Osteoblast (primary cell): ENCODE results near the gene HS6ST3. TPM values are rescaled to one million over a fixed set of nuclear protein-coding genes. Genes with fewer than 3 reads are reported as not detected.

Experiments used
- DNase-seq: peaks from one replicate; pipeline ENCODE4 v3.0.0; 2011; ENCODE audit warnings: low spot score, mixed read lengths; ENCODE audit not compliant: insufficient read length; ENCODE audit errors: missing footprints
- H2AFZ ChIP-seq: 2 replicates; pipeline ENCODE4 v1.6.0; 2011; ENCODE audit warnings: mild to moderate bottlenecking, low read length
- H3K27ac ChIP-seq: 2 replicates; pipeline ENCODE4 v1.5.1; 2011; ENCODE audit warnings: mild to moderate bottlenecking, low read depth, low read length, moderate library complexity
- H3K27me3 ChIP-seq: 2 replicates; pipeline ENCODE4 v1.6.0; 2012; ENCODE audit warnings: mild to moderate bottlenecking, control low read depth, inconsistent platforms, low read length, moderate library complexity; ENCODE audit not compliant: insufficient read depth
- H3K36me3 ChIP-seq: 2 replicates; pipeline ENCODE4 v1.5.1; 2011; ENCODE audit warnings: mild to moderate bottlenecking, low read length, control low read depth, moderate library complexity; ENCODE audit not compliant: insufficient read depth
- H3K4me1 ChIP-seq: 2 replicates; pipeline ENCODE4 v1.5.1; 2011; ENCODE audit warnings: mild to moderate bottlenecking, low read length, control low read depth, moderate library complexity; ENCODE audit not compliant: insufficient read depth
- H3K4me2 ChIP-seq: 2 replicates; pipeline ENCODE4 v1.6.0; 2011; ENCODE audit warnings: mild to moderate bottlenecking, low read length; ENCODE audit not compliant: insufficient read depth
- H3K4me3 ChIP-seq: fragments of 200-600 bp; sonication (generic); 3 replicates; pipeline ENCODE4 v1.5.1; 2012; ENCODE audit warnings: mild to moderate bottlenecking, low read length, inconsistent platforms; ENCODE audit not compliant: insufficient read depth
- H3K79me2 ChIP-seq: 2 replicates; pipeline ENCODE4 v1.6.0; 2012; ENCODE audit warnings: mild to moderate bottlenecking, low read length, control low read depth, inconsistent platforms; ENCODE audit not compliant: insufficient read depth
- H3K9me3 ChIP-seq: 2 replicates; pipeline ENCODE4 v1.5.1; 2011; ENCODE audit warnings: low read depth, low read length, control low read depth
- H4K20me1 ChIP-seq: 2 replicates; pipeline ENCODE4 v1.6.0; 2012; ENCODE audit warnings: mild to moderate bottlenecking, low read length, control low read depth; ENCODE audit not compliant: insufficient read depth
- CTCF ChIP-seq: IDR thresholded peaks from 2 replicates; pipeline ENCODE4 v1.5.1; 2011; ENCODE audit warnings: mild to moderate bottlenecking, low read depth, low read length, moderate library complexity; ENCODE audit errors: extremely low read depth
- total RNA-seq: library from RNA; depleted of rRNA; stranded (reverse); fragments of >200 nt; gene quantifications from 2 replicates; pipeline ENCODE4 v1.2.3, GENCODE V29; 2012

Gene HS6ST3
- total RNA-seq, 1 donor = not detected

- H3K79me2 ChIP-seq = no peaks in the 10 kb centered on the region
- H2AFZ ChIP-seq = no peak overlapping the region
- H3K36me3 ChIP-seq = no peaks in the 10 kb centered on the region
- H4K20me1 ChIP-seq = no peaks in the 10 kb centered on the region
- no peak overlapping the region for H3K27ac ChIP-seq
- H3K4me2 ChIP-seq = no peak overlapping the region
- no peaks in the 10 kb centered on the region for H3K4me1 ChIP-seq
- no peak overlapping the region for H3K4me3 ChIP-seq
- H3K27me3 ChIP-seq = no peaks in the 10 kb centered on the region
- TF ChIP-seq CTCF = no peak
- no peaks in the 10 kb centered on the region for H3K9me3 ChIP-seq
- DNase-seq = no peak
These were observed 539.4 kb downstream of the HS6ST3 start for GRCh38 chr13:96629331-96629730.

GRCh38 chr13:96632536-96633320 is 542.8 kb downstream of the HS6ST3 start:
- Histone ChIP-seq H3K27ac (no peak overlapping the region), H3K79me2 (no peaks in the 10 kb centered on the region), H3K4me1 (no peaks in the 10 kb centered on the region), H3K4me2 (no peak overlapping the region), H2AFZ (no peak overlapping the region), H3K4me3 (no peak overlapping the region), H4K20me1 (no peaks in the 10 kb centered on the region), H3K27me3 (no peaks in the 10 kb centered on the region), H3K36me3 (no peaks in the 10 kb centered on the region), H3K9me3 (no peaks in the 10 kb centered on the region)
- TF ChIP-seq CTCF = no peak
- no peak for DNase-seq

GRCh38 chr13:96636001-96636709 is 546.2 kb downstream of the HS6ST3 start:
- no peak overlapping the region for H3K4me2 ChIP-seq
- no peaks in the 10 kb centered on the region for H3K36me3 ChIP-seq
- H4K20me1 ChIP-seq = no peaks in the 10 kb centered on the region
- H3K4me1 ChIP-seq = no peaks in the 10 kb centered on the region
- no peaks in the 10 kb centered on the region for H3K9me3 ChIP-seq
- no peak overlapping the region for H3K4me3 ChIP-seq
- H3K79me2 ChIP-seq = no peaks in the 10 kb centered on the region
- TF ChIP-seq CTCF = no peak
- H3K27ac ChIP-seq = no peak overlapping the region
- no peak overlapping the region for H2AFZ ChIP-seq
- no peak for DNase-seq
- no peaks in the 10 kb centered on the region for H3K27me3 ChIP-seq

- H3K27ac ChIP-seq = no peak overlapping the region
- H3K79me2 ChIP-seq = no peaks in the 10 kb centered on the region
- no peak overlapping the region for H3K4me3 ChIP-seq
- H2AFZ ChIP-seq = no peak overlapping the region
- no peaks in the 10 kb centered on the region for H3K27me3 ChIP-seq
- TF ChIP-seq CTCF = no peak
- DNase-seq = no peak
- peaks cover under 1% of the 10 kb centered on the region for H3K9me3 ChIP-seq
- H3K4me2 ChIP-seq = no peak overlapping the region
- H3K4me1 ChIP-seq = no peaks in the 10 kb centered on the region
- no peaks in the 10 kb centered on the region for H4K20me1 ChIP-seq
- H3K36me3 ChIP-seq = no peaks in the 10 kb centered on the region
These were observed 547.1 kb downstream of the HS6ST3 start for GRCh38 chr13:96637039-96637438.
